B cell (primary cell): ENCODE measurements around the gene LRRN2. TPM values are rescaled to one million over a fixed set of nuclear protein-coding genes. Genes with fewer than 3 reads are reported as not detected.

Experiments used
- ATAC-seq: fragments of 200-7000 bp; cut with Tn5 transposase; one replicate; pipeline ENCODE4 v1.10.0; 2021; ENCODE audit warnings: low read depth, mild to moderate bottlenecking, moderate number of reproducible peaks, moderate library complexity
- CTCF ChIA-PET: fragments of 350-600 bp; sonication (Branson Sonifier 250); formaldehyde crosslinking; loops from one replicate; lab custom pipeline; 2021; ENCODE audit warnings: antibody characterized with exemption, inconsistent platforms; lab: Charles Lee
- POLR2A ChIA-PET: fragments of 350-600 bp; sonication (Branson Sonifier 250); formaldehyde crosslinking; loops from one replicate; lab custom pipeline; 2021; ENCODE audit warnings: antibody characterized with exemption; lab: Charles Lee
- DNase-seq: peaks from one replicate; pipeline ENCODE4 v3.0.0; 2013
- H2AFZ ChIP-seq: 2 replicates; pipeline ENCODE4 v1.6.1; 2012; ENCODE audit warnings: mild to moderate bottlenecking, low read depth, low read length; ENCODE audit not compliant: insufficient read depth, poor library complexity, severe bottlenecking
- H3K27ac ChIP-seq, 2 donors: 1 replicate in 1 of 2; 2 replicates in 1 of 2; pipeline ENCODE4 v1.5.1; 2012 to 2013; ENCODE audit warnings: low read length in 2 of 2, mild to moderate bottlenecking in 2 of 2, moderate library complexity in 1 of 2
- H3K27me3 ChIP-seq, 4 experiments: fragments of 200-600 bp in 1 of 4; sonication (generic) in 1 of 4; replicated peaks in 1 of 4; 1 replicate in 2 of 4; 2 replicates in 2 of 4; pipeline versions ENCODE4 v1.6.1 to v1.7.0; 2013 to 2016; ENCODE audit warnings: low read length in 3 of 4, mild to moderate bottlenecking in 2 of 4, mixed read lengths in 1 of 4, moderate library complexity in 1 of 4; ENCODE audit not compliant: insufficient read depth in 4 of 4, control insufficient read depth in 3 of 4; ENCODE audit errors: control extremely low read depth in 1 of 4
- H3K36me3 ChIP-seq, 2 experiments: replicated peaks in 1 of 2; 1 replicate in 1 of 2; 2 replicates in 1 of 2; pipeline versions ENCODE4 v1.6.1 to v1.7.1; 2013; ENCODE audit warnings: low read length in 1 of 2; ENCODE audit not compliant: insufficient read depth in 2 of 2, control insufficient read depth in 1 of 2; ENCODE audit errors: control extremely low read depth in 1 of 2, extremely low read depth in 1 of 2
- H3K4me1 ChIP-seq, 2 donors: fragments of 200-600 bp in 1 of 2; sonication (generic) in 1 of 2; 1 replicate in 1 of 2; 2 replicates in 1 of 2; pipeline versions ENCODE4 v1.5.1 to v1.6.1; 2013 to 2017; ENCODE audit warnings: low read length in 2 of 2; ENCODE audit not compliant: control insufficient read depth in 2 of 2, insufficient read depth in 2 of 2
- H3K4me2 ChIP-seq: replicated peaks from 2 replicates; pipeline ENCODE3; 2012; ENCODE audit warnings: mild to moderate bottlenecking, low read depth, low read length; ENCODE audit not compliant: poor library complexity, severe bottlenecking
- H3K4me3 ChIP-seq, 5 experiments: fragments of 200-600 bp in 1 of 5; sonication (generic) in 1 of 5; 1 replicate in 3 of 5; 2 replicates in 2 of 5; pipeline versions ENCODE4 v1.5.1 to v1.7.0; 2011 to 2016; ENCODE audit warnings: low read length in 4 of 5, mild to moderate bottlenecking in 4 of 5, low read depth in 2 of 5, control low read depth in 1 of 5, moderate library complexity in 1 of 5; ENCODE audit not compliant: insufficient read depth in 1 of 5; ENCODE audit errors: control extremely low read depth in 1 of 5, extremely low read depth in 1 of 5
- H3K79me2 ChIP-seq: fragments of 200-600 bp; sonication (generic); one replicate; pipeline ENCODE4 v1.6.0; 2016; ENCODE audit warnings: low read length; ENCODE audit not compliant: control insufficient read depth, insufficient read depth
- H3K9ac ChIP-seq: fragments of 200-600 bp; sonication (generic); 2 replicates; pipeline ENCODE4 v1.6.1; 2017; ENCODE audit warnings: mild to moderate bottlenecking, low read length, moderate library complexity
- H3K9me3 ChIP-seq, 3 donors: one replicate each; pipeline versions ENCODE4 v1.6.1 to v1.7.1; 2013; ENCODE audit warnings: low read length in 2 of 3; ENCODE audit not compliant: control insufficient read depth in 2 of 3, insufficient read depth in 1 of 3; ENCODE audit errors: control extremely low read depth in 1 of 3
- H4K20me1 ChIP-seq: 2 replicates; pipeline ENCODE4 v1.6.0; 2012; ENCODE audit warnings: mild to moderate bottlenecking, low read length; ENCODE audit not compliant: insufficient read depth, control insufficient read depth, poor library complexity, severe bottlenecking
- H3K27ac Mint-ChIP-seq: one replicate; pipeline ENCODE4 v1.8.0; 2021; ENCODE audit warnings: mixed read lengths
- H3K27me3 Mint-ChIP-seq: one replicate; pipeline ENCODE4 v1.8.0; 2021; ENCODE audit warnings: mixed read lengths
- H3K4me1 Mint-ChIP-seq: one replicate; pipeline ENCODE4 v1.8.0; 2021; ENCODE audit warnings: mixed read lengths
- H3K4me3 Mint-ChIP-seq: one replicate; pipeline ENCODE4 v1.8.0; 2021; ENCODE audit warnings: mixed read lengths
- H3K9me3 Mint-ChIP-seq: one replicate; pipeline ENCODE4 v1.8.0; 2022; ENCODE audit warnings: mixed read lengths; ENCODE audit not compliant: insufficient read depth
- EZH2 ChIP-seq: IDR thresholded peaks from 2 replicates; pipeline ENCODE4 v1.6.1; 2012; ENCODE audit warnings: borderline replicate concordance, low read depth, mild to moderate bottlenecking, moderate library complexity, low read length; ENCODE audit not compliant: insufficient read depth, poor library complexity, severe bottlenecking
- WGBS: methylation state at CpG from one replicate; pipeline ENCODE4 v1.1.5; 2013; ENCODE audit warnings: missing lambda C conversion rate; ENCODE audit not compliant: insufficient coverage; 5-methylcytosine and 5-hydroxymethylcytosine counted together
- intact Hi-C: fragments of 100-400 bp; cut with micrococcal nuclease; formaldehyde crosslinking; loops from one replicate; pipeline ENCODE4 v1.10.0; 2022
- polyA plus RNA-seq: library from polyadenylated mRNA; depleted of rRNA; stranded (reverse); fragments of >200 nt; gene quantifications from 2 replicates; pipeline ENCODE4 v1.2.3, GENCODE V29; 2012
- total RNA-seq, 2 donors: library from RNA; stranded (reverse); fragments of 120-200 nt in 1 of 2; gene quantifications; 1 replicate in 1 of 2; 2 replicates in 1 of 2; pipeline versions ENCODE4 v1.2.3 to v1.2.4, GENCODE V29; 2013 to 2022
- TF ChIP-seq, protein P1 (sequence below): fragments of 200-600 bp; IDR thresholded peaks from one replicate; pipeline ENCODE4 v1.8.0; 2022; ENCODE audit warnings: antibody characterized with exemption, mild to moderate bottlenecking

LRRN2 gene
- total and polyA plus RNA-seq, 2 donors (not counting 1 experiment from before 2014, with no cell fraction given): not detected

DNA sequence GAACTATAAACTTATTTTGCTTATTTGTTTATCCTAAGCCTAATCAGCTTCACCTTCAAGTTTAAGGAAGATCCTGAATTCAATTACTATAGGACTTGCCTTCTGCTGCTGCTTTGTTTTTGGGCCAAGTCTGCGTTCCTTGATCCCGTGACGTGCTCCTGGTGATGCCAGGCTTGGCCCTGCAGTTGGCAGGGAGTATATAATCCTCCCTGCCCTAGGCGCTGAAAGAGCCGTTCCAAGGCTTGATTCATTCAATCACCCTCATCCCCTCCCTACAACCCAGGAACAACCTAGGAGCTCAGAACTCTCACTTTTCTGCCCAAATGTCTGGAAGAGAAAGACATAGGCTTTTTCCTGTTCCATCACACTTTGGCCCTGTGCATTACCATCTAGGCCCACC lies 12.4 kb upstream of the LRRN2 start:
- intact Hi-C loops: no loop called here
- Mint-ChIP-seq H3K27me3 (peaks cover 26% of the 10 kb centered on the region), H3K27ac (no peak overlapping the region), H3K4me1 (no peaks in the 10 kb centered on the region), H3K9me3 (no peaks in the 10 kb centered on the region), H3K4me3 (no peak overlapping the region)
- ChIA-PET POLR2A (no interaction called here), CTCF (interaction anchor here (0.5 kb wide), 1 partner anchor 1853 kb away, joined by 3 read pairs; no protein-coding TSS in a partner anchor)
- ATAC-seq: no peak
- no peak for DNase-seq
- no peak for TF ChIP-seq EZH2
- TF ChIP-seq, protein P1, sequence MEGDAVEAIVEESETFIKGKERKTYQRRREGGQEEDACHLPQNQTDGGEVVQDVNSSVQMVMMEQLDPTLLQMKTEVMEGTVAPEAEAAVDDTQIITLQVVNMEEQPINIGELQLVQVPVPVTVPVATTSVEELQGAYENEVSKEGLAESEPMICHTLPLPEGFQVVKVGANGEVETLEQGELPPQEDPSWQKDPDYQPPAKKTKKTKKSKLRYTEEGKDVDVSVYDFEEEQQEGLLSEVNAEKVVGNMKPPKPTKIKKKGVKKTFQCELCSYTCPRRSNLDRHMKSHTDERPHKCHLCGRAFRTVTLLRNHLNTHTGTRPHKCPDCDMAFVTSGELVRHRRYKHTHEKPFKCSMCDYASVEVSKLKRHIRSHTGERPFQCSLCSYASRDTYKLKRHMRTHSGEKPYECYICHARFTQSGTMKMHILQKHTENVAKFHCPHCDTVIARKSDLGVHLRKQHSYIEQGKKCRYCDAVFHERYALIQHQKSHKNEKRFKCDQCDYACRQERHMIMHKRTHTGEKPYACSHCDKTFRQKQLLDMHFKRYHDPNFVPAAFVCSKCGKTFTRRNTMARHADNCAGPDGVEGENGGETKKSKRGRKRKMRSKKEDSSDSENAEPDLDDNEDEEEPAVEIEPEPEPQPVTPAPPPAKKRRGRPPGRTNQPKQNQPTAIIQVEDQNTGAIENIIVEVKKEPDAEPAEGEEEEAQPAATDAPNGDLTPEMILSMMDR: no peak
- no peaks in the 10 kb centered on the region for H3K79me2 ChIP-seq
- H3K27ac ChIP-seq: no peak overlapping the region
- no peaks in the 10 kb centered on the region for H3K4me1 ChIP-seq
- H2AFZ ChIP-seq: no peak overlapping the region
- no peaks in the 10 kb centered on the region for H3K36me3 ChIP-seq
- H4K20me1 ChIP-seq: no peaks in the 10 kb centered on the region
- WGBS: 98% methylated on average over 5 of the region's 5 CpGs
- no peak overlapping the region for H3K9ac ChIP-seq
- H3K9me3 ChIP-seq: no peaks in the 10 kb centered on the region
- H3K4me2 ChIP-seq: no peak overlapping the region
- no peak overlapping the region for H3K4me3 ChIP-seq
- peaks cover 0 to 6% (median 0%) of the 10 kb centered on the region in 4 experiments for H3K27me3 ChIP-seq

DNA sequence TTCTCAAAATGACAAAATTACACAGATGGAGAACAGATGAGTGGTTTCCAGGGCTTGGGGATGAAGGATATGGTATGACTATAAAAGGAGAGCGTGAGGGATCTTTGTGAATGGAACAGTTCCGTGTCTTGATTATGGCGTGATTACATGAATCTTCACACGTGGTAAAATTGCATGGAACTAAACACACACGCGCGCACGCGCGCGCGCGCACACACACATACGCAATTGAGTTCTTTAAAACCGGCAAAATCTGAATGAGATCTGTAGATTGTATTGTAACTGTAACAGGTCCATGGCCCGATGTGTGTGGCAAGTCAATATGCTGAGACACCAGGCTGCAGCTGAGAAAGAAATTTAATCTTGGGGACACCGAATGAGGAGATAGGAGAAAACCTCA lies 11.1 kb upstream of the LRRN2 start:
- Mint-ChIP-seq H3K4me1 (no peaks in the 10 kb centered on the region), H3K27me3 (peaks cover 36% of the 10 kb centered on the region), H3K27ac (no peak overlapping the region), H3K4me3 (no peak overlapping the region), H3K9me3 (no peaks in the 10 kb centered on the region)
- no peaks in the 10 kb centered on the region for H4K20me1 ChIP-seq
- no peaks in the 10 kb centered on the region for H3K9me3 ChIP-seq
- H2AFZ ChIP-seq: no peak overlapping the region
- H3K9ac ChIP-seq: no peak overlapping the region
- DNase-seq (no peak), ATAC-seq (no peak)
- H3K4me1 ChIP-seq: no peaks in the 10 kb centered on the region
- TF ChIP-seq, protein P1: no peak
- TF ChIP-seq EZH2: no peak
- 90% methylated on average over 15 of the region's 17 CpGs for WGBS
- ChIA-PET CTCF (no interaction called here), POLR2A (no interaction called here)
- no peak overlapping the region for H3K4me2 ChIP-seq
- no peaks in the 10 kb centered on the region for H3K36me3 ChIP-seq
- H3K27me3 ChIP-seq: no peaks in the 10 kb centered on the region
- no peak overlapping the region for H3K27ac ChIP-seq
- no peak overlapping the region for H3K4me3 ChIP-seq
- no peaks in the 10 kb centered on the region for H3K79me2 ChIP-seq
- intact Hi-C loops: no loop called here
